HG03520 (cell line): ENCODE data around the gene TCEANC.
A peak's percentile ranks its signal among the peaks of the same experiment; 100 is the strongest.
"Not testable (repeated sequence)": the region's sequence is repeated elsewhere in the genome, so short reads cannot be mapped to it uniquely, and the experiment has no call there.

Source experiments
- ATAC-seq: cut with Tn5 transposase; IDR thresholded peaks from one replicate; pipeline ENCODE4 v1.9.1; 2021; ENCODE audit warnings: mild to moderate bottlenecking, moderate library complexity; ENCODE audit not compliant: unreplicated experiment

The TCEANC gene

GRCh38 chrX:13652850-13653693 is at the start of gene TCEANC:
TCEANC (plus strand) TSS chrX:13653141; CDS start chrX:13662509, 9,368 bp downstream.
- ATAC-seq, result peak; percentile 97

GRCh38 chrX:13605611-13606010 is 47.3 kb upstream of the TCEANC start:
- ATAC-seq, result no peak

- ATAC-seq, result no peak
These were observed 45.5 kb upstream of the TCEANC start for GRCh38 chrX:13607331-13607995.

GRCh38 chrX:13607996-13608365 is 45.0 kb upstream of the TCEANC start:
- ATAC-seq, result no peak

GRCh38 chrX:13614154-13614553 is 38.8 kb upstream of the TCEANC start:
- ATAC-seq, result no peak

GRCh38 chrX:13620207-13620606 is 32.7 kb upstream of the TCEANC start:
- ATAC-seq, result no peak

GRCh38 chrX:13622401-13622964 is 30.5 kb upstream of the TCEANC start:
- ATAC-seq, result no peak

- no peak for ATAC-seq
These were observed 25.6 kb upstream of the TCEANC start for GRCh38 chrX:13627306-13627705.

- ATAC-seq, result not testable (repeated sequence)
These were observed 15.7 kb upstream of the TCEANC start for GRCh38 chrX:13637224-13637623.

- no peak for ATAC-seq
These were observed 14.9 kb upstream of the TCEANC start for GRCh38 chrX:13638021-13638420.

- no peak for ATAC-seq
These were observed 14.1 kb upstream of the TCEANC start for GRCh38 chrX:13638826-13639225.

- not testable (repeated sequence) for ATAC-seq
These were observed 11.3 kb upstream of the TCEANC start for GRCh38 chrX:13641684-13642083.

- ATAC-seq, result no peak
These were observed 7.3 kb upstream of the TCEANC start for GRCh38 chrX:13645464-13646153.

GRCh38 chrX:13646154-13646549 is 6.8 kb upstream of the TCEANC start:
- no peak for ATAC-seq

GRCh38 chrX:13647709-13648212 is 5.2 kb upstream of the TCEANC start:
- ATAC-seq, result no peak

GRCh38 chrX:13648336-13648735 is 4.6 kb upstream of the TCEANC start:
- ATAC-seq, result not testable (repeated sequence)

- ATAC-seq, result no peak
These were observed 3.1 kb upstream of the TCEANC start for GRCh38 chrX:13649838-13650237.

- no peak for ATAC-seq
These were observed 2.6 kb upstream of the TCEANC start for GRCh38 chrX:13650318-13650717.

- ATAC-seq, result no peak
These were observed 1.8 kb upstream of the TCEANC start for GRCh38 chrX:13651150-13651549.

GRCh38 chrX:13652287-13652793 is 601 bp upstream of the TCEANC start:
- ATAC-seq, result peak; percentile 0

- no peak for ATAC-seq
These were observed 1.2 kb downstream of the TCEANC start for GRCh38 chrX:13654116-13654515.
